WTC11 (cell line): ENCODE data around the gene MTPN. TPM values are rescaled to one million over a fixed set of nuclear protein-coding genes. Genes with fewer than 3 reads are reported as not detected.

ENCODE experiments used
- ATAC-seq: fragments of 200-7000 bp; cut with Tn5 transposase; 2 replicates; pipeline ENCODE4 v1.10.0; 2021; ENCODE audit warnings: mild to moderate bottlenecking, moderate library complexity
- CTCF ChIA-PET: fragments of 300-600 bp; sonication (Branson Sonifier 250); formaldehyde crosslinking; loops from one replicate; lab custom pipeline; 2021; ENCODE audit warnings: antibody characterized with exemption; lab: Charles Lee
- POLR2A ChIA-PET: fragments of 350-600 bp; sonication (Branson Sonifier 250); formaldehyde crosslinking; loops from one replicate; lab custom pipeline; 2021; ENCODE audit warnings: antibody characterized with exemption; lab: Charles Lee
- DNase-seq: peaks from one replicate; pipeline ENCODE4 v3.0.0; 2021; ENCODE audit warnings: low spot score
- H3K27ac Mint-ChIP-seq: 2 replicates; pipeline ENCODE4 v1.8.0; 2021; ENCODE audit warnings: mixed read lengths
- H3K27me3 Mint-ChIP-seq: 2 replicates; pipeline ENCODE4 v1.8.0; 2021; ENCODE audit warnings: low read depth, mild to moderate bottlenecking, moderate library complexity, mixed read lengths
- H3K36me3 Mint-ChIP-seq: 2 replicates; pipeline ENCODE4 v1.8.0; 2021; ENCODE audit warnings: mixed read lengths
- H3K4me1 Mint-ChIP-seq: 2 replicates; pipeline ENCODE4 v1.8.0; 2022; ENCODE audit warnings: mixed read lengths
- H3K4me3 Mint-ChIP-seq: 2 replicates; pipeline ENCODE4 v1.8.0; 2021; ENCODE audit warnings: mild to moderate bottlenecking, moderate library complexity, mixed read lengths
- H3K9me3 Mint-ChIP-seq: 2 replicates; pipeline ENCODE4 v1.8.0; 2021; ENCODE audit warnings: mixed read lengths
- ATF1 ChIP-seq: sonication (generic); formaldehyde crosslinking; IDR thresholded peaks from 2 replicates; pipeline ENCODE4 v1.8.1; 2023; ENCODE audit warnings: mild to moderate bottlenecking, moderate library complexity, missing genetic modification reagents
- ATF2 ChIP-seq: sonication (generic); formaldehyde crosslinking; IDR thresholded peaks from 2 replicates; pipeline ENCODE4 v1.8.1; 2022; ENCODE audit warnings: low read depth, missing genetic modification reagents, borderline replicate concordance
- CDX4 ChIP-seq: fragments of 250-450 bp; sonication (Bioruptor Pico); IDR thresholded peaks from 2 replicates; pipeline ENCODE4 v1.9.0; 2021; ENCODE audit warnings: moderate library complexity, mild to moderate bottlenecking, inconsistent platforms, borderline replicate concordance
- CTCF ChIP-seq: fragments of 200-600 bp; IDR thresholded peaks from 2 replicates; pipeline ENCODE4 v1.8.0; 2022; ENCODE audit warnings: antibody characterized with exemption
- ELF4 ChIP-seq: sonication (generic); formaldehyde crosslinking; IDR thresholded peaks from 2 replicates; pipeline ENCODE4 v1.8.1; 2022; ENCODE audit warnings: low read depth, mild to moderate bottlenecking, moderate library complexity, missing genetic modification reagents
- EMX1 ChIP-seq: fragments of 250-450 bp; sonication (Bioruptor Pico); IDR thresholded peaks from 2 replicates; pipeline ENCODE4 v1.8.0; 2021; ENCODE audit warnings: mild to moderate bottlenecking
- ESRRA ChIP-seq: sonication (generic); formaldehyde crosslinking; IDR thresholded peaks from 2 replicates; pipeline ENCODE4 v1.8.1; 2022; ENCODE audit warnings: mild to moderate bottlenecking, missing genetic modification reagents, borderline replicate concordance
- GRHL2 ChIP-seq: fragments of 250-450 bp; sonication (Bioruptor Pico); IDR thresholded peaks from 2 replicates; pipeline ENCODE4 v1.8.0; 2022; ENCODE audit warnings: mild to moderate bottlenecking, moderate library complexity; ENCODE audit not compliant: insufficient replicate concordance, severe bottlenecking
- IRF1 ChIP-seq: sonication (generic); formaldehyde crosslinking; IDR thresholded peaks from 2 replicates; pipeline ENCODE4 v1.8.0; 2023; ENCODE audit warnings: missing genetic modification reagents
- IRF2 ChIP-seq: sonication (generic); formaldehyde crosslinking; IDR thresholded peaks from 2 replicates; pipeline ENCODE4 v1.8.0; 2022; ENCODE audit warnings: low read depth, missing genetic modification reagents, borderline replicate concordance
- MAX ChIP-seq: sonication (generic); formaldehyde crosslinking; IDR thresholded peaks from 2 replicates; pipeline ENCODE4 v1.8.0; 2022; ENCODE audit warnings: mild to moderate bottlenecking, missing genetic modification reagents
- NR3C1 ChIP-seq: sonication (generic); formaldehyde crosslinking; conservative IDR thresholded peaks from 2 replicates; pipeline ENCODE4 v1.8.1; 2023; ENCODE audit warnings: low read depth, mild to moderate bottlenecking, missing genetic modification reagents
- PRRX2 ChIP-seq: fragments of 250-450 bp; sonication (Bioruptor Pico); IDR thresholded peaks from 2 replicates; pipeline ENCODE4 v1.8.0; 2021; ENCODE audit warnings: mild to moderate bottlenecking
- RELA ChIP-seq: sonication (generic); formaldehyde crosslinking; IDR thresholded peaks from 2 replicates; pipeline ENCODE4 v1.8.1; 2022; ENCODE audit warnings: missing genetic modification reagents, mild to moderate bottlenecking, borderline replicate concordance
- SMAD3 ChIP-seq: sonication (generic); formaldehyde crosslinking; IDR thresholded peaks from 2 replicates; pipeline ENCODE4 v1.8.0; 2022; ENCODE audit warnings: missing genetic modification reagents, mild to moderate bottlenecking, borderline replicate concordance
- SP1 ChIP-seq: sonication (generic); formaldehyde crosslinking; conservative IDR thresholded peaks from 2 replicates; pipeline ENCODE4 v1.8.1; 2022; ENCODE audit warnings: missing genetic modification reagents
- STAT6 ChIP-seq: sonication (generic); formaldehyde crosslinking; conservative IDR thresholded peaks from 2 replicates; pipeline ENCODE4 v1.8.1; 2023; ENCODE audit warnings: mild to moderate bottlenecking, low read depth, missing genetic modification reagents, moderate library complexity
- USF2 ChIP-seq: sonication (generic); formaldehyde crosslinking; IDR thresholded peaks from 2 replicates; pipeline ENCODE4 v1.8.1; 2023; ENCODE audit warnings: mild to moderate bottlenecking, missing genetic modification reagents, moderate library complexity
- ZMAT4 ChIP-seq: fragments of 250-450 bp; sonication (Bioruptor Pico); IDR thresholded peaks from 2 replicates; pipeline ENCODE4 v1.9.0; 2021; ENCODE audit warnings: mild to moderate bottlenecking
- ZNF121 ChIP-seq: sonication (generic); formaldehyde crosslinking; IDR thresholded peaks from 2 replicates; pipeline ENCODE4 v1.8.0; 2023; ENCODE audit warnings: missing genetic modification reagents
- ZNF219 ChIP-seq: sonication (generic); formaldehyde crosslinking; IDR thresholded peaks from 2 replicates; pipeline ENCODE4 v1.8.0; 2023; ENCODE audit warnings: missing genetic modification reagents, mild to moderate bottlenecking, borderline replicate concordance
- ZNF232 ChIP-seq: sonication (generic); formaldehyde crosslinking; IDR thresholded peaks from 2 replicates; pipeline ENCODE4 v1.8.0; 2022; ENCODE audit warnings: mild to moderate bottlenecking, missing genetic modification reagents
- ZNF423 ChIP-seq: fragments of 250-450 bp; sonication (Bioruptor Pico); IDR thresholded peaks from 2 replicates; pipeline ENCODE4 v2.1.2; 2022; ENCODE audit warnings: mild to moderate bottlenecking, moderate library complexity
- ZNF512 ChIP-seq: sonication (generic); formaldehyde crosslinking; IDR thresholded peaks from 2 replicates; pipeline ENCODE4 v1.8.1; 2022; ENCODE audit warnings: missing genetic modification reagents, borderline replicate concordance
- total RNA-seq: library from RNA; stranded (reverse); gene quantifications from 3 replicates; pipeline ENCODE4 v1.2.3, GENCODE V29; 2021

The MTPN gene
- total RNA-seq, 1 experiment from 2014 or later = 92.5 TPM

GRCh38 chr7:135943134-135943879 is 33.9 kb downstream of the MTPN start:
- ChIA-PET CTCF (no interaction called here), POLR2A (no interaction called here)
- H3K27ac Mint-ChIP-seq = peak overlapping the region; percentile 12; the same call in 1 of the 2 replicates
- ATAC-seq = no peak
- TF ChIP-seq ZMAT4 (no peak), CDX4 (no peak), ZNF121 (no peak), ATF1 (CRISPR knock-in tag) (no peak), ZNF219 (CRISPR knock-in tag) (no peak), GRHL2 (CRISPR knock-in tag) (no peak), USF2 (CRISPR knock-in tag) (no peak), IRF2 (CRISPR knock-in tag) (no peak), ATF2 (CRISPR knock-in tag) (no peak), MAX (no peak), EMX1 (CRISPR knock-in tag) (no peak), ZNF232 (CRISPR knock-in tag) (no peak), ZNF512 (CRISPR knock-in tag) (no peak), ZNF423 (CRISPR knock-in tag) (no peak), ESRRA (no peak), NR3C1 (CRISPR knock-in tag) (no peak), RELA (CRISPR knock-in tag) (no peak), SMAD3 (CRISPR knock-in tag) (no peak)
- no peak for DNase-seq
- peaks cover 44% of the 10 kb centered on the region for H3K4me1 Mint-ChIP-seq
- no peaks in the 10 kb centered on the region for H3K27me3 Mint-ChIP-seq
- no peak overlapping the region for H3K4me3 Mint-ChIP-seq
- H3K9me3 Mint-ChIP-seq = no peaks in the 10 kb centered on the region
- H3K36me3 Mint-ChIP-seq = no peaks in the 10 kb centered on the region

GRCh38 chr7:135942614-135943013 is 34.5 kb downstream of the MTPN start:
- peaks cover 43% of the 10 kb centered on the region for H3K4me1 Mint-ChIP-seq
- ATAC-seq (no peak), DNase-seq (no peak)
- H3K9me3 Mint-ChIP-seq = no peaks in the 10 kb centered on the region
- no peak overlapping the region for H3K27ac Mint-ChIP-seq
- ChIA-PET POLR2A (no interaction called here), CTCF (no interaction called here)
- H3K4me3 Mint-ChIP-seq = no peak overlapping the region
- no peaks in the 10 kb centered on the region for H3K36me3 Mint-ChIP-seq
- H3K27me3 Mint-ChIP-seq = no peaks in the 10 kb centered on the region
- TF ChIP-seq SP1 (no peak), PRRX2 (CRISPR knock-in tag) (no peak), ZNF219 (CRISPR knock-in tag) (no peak), CTCF (no peak), ELF4 (CRISPR knock-in tag) (no peak), STAT6 (no peak), IRF1 (CRISPR knock-in tag) (no peak)
